Activated naive CD4-positive, alpha-beta T cell treated with anti-CD3 and anti-CD28 coated beads, Interleukin-2, amount 50 U/mL, for 24 hours (primary cell): Measurements from ENCODE around the gene JARID2.

ENCODE experiments used
- H3K27ac Mint-ChIP-seq: one replicate; pipeline ENCODE4 v1.8.0; 2021; ENCODE audit warnings: mild to moderate bottlenecking, mixed read lengths
- H3K27me3 Mint-ChIP-seq: one replicate; pipeline ENCODE4 v1.8.0; 2021; ENCODE audit warnings: mixed read lengths
- H3K36me3 Mint-ChIP-seq: one replicate; pipeline ENCODE4 v1.8.0; 2021; ENCODE audit warnings: mixed read lengths
- H3K4me1 Mint-ChIP-seq: one replicate; pipeline ENCODE4 v1.8.0; 2021; ENCODE audit warnings: mixed read lengths
- H3K4me3 Mint-ChIP-seq: one replicate; pipeline ENCODE4 v1.8.0; 2021; ENCODE audit warnings: mild to moderate bottlenecking, mixed read lengths
- H3K9me3 Mint-ChIP-seq: one replicate; pipeline ENCODE4 v1.8.0; 2021; ENCODE audit warnings: mixed read lengths

Gene JARID2

GRCh38 chr6:15508931-15509330 is 263.1 kb downstream of the JARID2 start:
- Mint-ChIP-seq H3K36me3 (peaks cover 10% of the 10 kb centered on the region), H3K27me3 (no peaks in the 10 kb centered on the region), H3K4me1 (peaks cover 4% of the 10 kb centered on the region), H3K4me3 (no peak overlapping the region), H3K27ac (peak overlapping the region; percentile 6), H3K9me3 (no peaks in the 10 kb centered on the region)

- no peaks in the 10 kb centered on the region for H3K9me3 Mint-ChIP-seq
- no peak overlapping the region for H3K4me3 Mint-ChIP-seq
- peaks cover 4% of the 10 kb centered on the region for H3K4me1 Mint-ChIP-seq
- peak overlapping the region; percentile 17 for H3K27ac Mint-ChIP-seq
- H3K36me3 Mint-ChIP-seq, result peaks cover 9% of the 10 kb centered on the region
- no peaks in the 10 kb centered on the region for H3K27me3 Mint-ChIP-seq
Observed at GRCh38 chr6:15509335-15509933, 263.6 kb downstream of the JARID2 start.

GRCh38 chr6:15510121-15510520 is 264.3 kb downstream of the JARID2 start:
- Mint-ChIP-seq H3K27ac (no peak overlapping the region), H3K4me1 (peaks cover 5% of the 10 kb centered on the region), H3K9me3 (no peaks in the 10 kb centered on the region), H3K4me3 (no peak overlapping the region), H3K27me3 (no peaks in the 10 kb centered on the region), H3K36me3 (peaks cover 9% of the 10 kb centered on the region)

- Mint-ChIP-seq H3K27ac (no peak overlapping the region), H3K9me3 (no peaks in the 10 kb centered on the region), H3K27me3 (no peaks in the 10 kb centered on the region), H3K4me1 (peaks cover 5% of the 10 kb centered on the region), H3K36me3 (peaks cover 9% of the 10 kb centered on the region), H3K4me3 (no peak overlapping the region)
Observed at GRCh38 chr6:15510536-15511247, 264.8 kb downstream of the JARID2 start.

- H3K27me3 Mint-ChIP-seq, result no peaks in the 10 kb centered on the region
Observed at GRCh38 chr6:15511248-15512125, 265.6 kb downstream of the JARID2 start.

GRCh38 chr6:15512126-15512525 is 266.3 kb downstream of the JARID2 start:
- Mint-ChIP-seq H3K4me3 (no peak overlapping the region), H3K27me3 (no peaks in the 10 kb centered on the region), H3K27ac (no peak overlapping the region), H3K4me1 (peaks cover 5% of the 10 kb centered on the region), H3K9me3 (no peaks in the 10 kb centered on the region), H3K36me3 (peaks cover 9% of the 10 kb centered on the region)

More at GRCh38 chr6:15511248-15512125, 265.6 kb downstream of the JARID2 start:
- Mint-ChIP-seq H3K9me3 (no peaks in the 10 kb centered on the region), H3K4me3 (no peak overlapping the region), H3K36me3 (peaks cover 9% of the 10 kb centered on the region), H3K27ac (no peak overlapping the region), H3K4me1 (peaks cover 5% of the 10 kb centered on the region)

- Mint-ChIP-seq H3K4me1 (peaks cover 5% of the 10 kb centered on the region), H3K27me3 (no peaks in the 10 kb centered on the region), H3K36me3 (peaks cover 9% of the 10 kb centered on the region), H3K4me3 (no peak overlapping the region), H3K27ac (no peak overlapping the region), H3K9me3 (no peaks in the 10 kb centered on the region)
Observed at GRCh38 chr6:15512721-15513120, 266.9 kb downstream of the JARID2 start.

- Mint-ChIP-seq H3K27me3 (no peaks in the 10 kb centered on the region), H3K9me3 (no peaks in the 10 kb centered on the region), H3K27ac (no peak overlapping the region), H3K4me1 (peaks cover 5% of the 10 kb centered on the region), H3K36me3 (peaks cover 9% of the 10 kb centered on the region), H3K4me3 (no peak overlapping the region)
Observed at GRCh38 chr6:15513131-15513771, 267.4 kb downstream of the JARID2 start.

GRCh38 chr6:15513801-15514711 is 268.2 kb downstream of the JARID2 start:
- Mint-ChIP-seq H3K9me3 (no peaks in the 10 kb centered on the region), H3K4me1 (peaks cover 5% of the 10 kb centered on the region), H3K27ac (peak overlapping the region; percentile 77), H3K27me3 (no peaks in the 10 kb centered on the region), H3K36me3 (peaks cover 12% of the 10 kb centered on the region), H3K4me3 (no peak overlapping the region)

GRCh38 chr6:15515226-15515625 is 269.4 kb downstream of the JARID2 start:
- H3K4me1 Mint-ChIP-seq, result peaks cover 5% of the 10 kb centered on the region
- H3K27me3 Mint-ChIP-seq, result no peaks in the 10 kb centered on the region
- peak overlapping the region; percentile 46 for H3K27ac Mint-ChIP-seq
- H3K9me3 Mint-ChIP-seq, result no peaks in the 10 kb centered on the region
- H3K4me3 Mint-ChIP-seq, result no peak overlapping the region
- peaks cover 15% of the 10 kb centered on the region for H3K36me3 Mint-ChIP-seq

- Mint-ChIP-seq H3K27me3 (no peaks in the 10 kb centered on the region), H3K4me3 (no peak overlapping the region), H3K4me1 (peaks cover 5% of the 10 kb centered on the region), H3K27ac (no peak overlapping the region), H3K9me3 (no peaks in the 10 kb centered on the region), H3K36me3 (peaks cover 18% of the 10 kb centered on the region)
Observed at GRCh38 chr6:15515660-15516375, 269.9 kb downstream of the JARID2 start.

- Mint-ChIP-seq H3K4me1 (peaks cover 5% of the 10 kb centered on the region), H3K36me3 (peaks cover 20% of the 10 kb centered on the region), H3K27ac (no peak overlapping the region), H3K4me3 (no peak overlapping the region), H3K27me3 (no peaks in the 10 kb centered on the region), H3K9me3 (no peaks in the 10 kb centered on the region)
Observed at GRCh38 chr6:15516378-15516777, 270.5 kb downstream of the JARID2 start.

GRCh38 chr6:15516923-15517560 is 271.2 kb downstream of the JARID2 start:
- Mint-ChIP-seq H3K36me3 (peaks cover 18% of the 10 kb centered on the region), H3K27me3 (no peaks in the 10 kb centered on the region), H3K4me1 (peaks cover 5% of the 10 kb centered on the region), H3K9me3 (no peaks in the 10 kb centered on the region), H3K4me3 (no peak overlapping the region), H3K27ac (no peak overlapping the region)

GRCh38 chr6:15517600-15517999 is 271.7 kb downstream of the JARID2 start:
- H3K4me1 Mint-ChIP-seq, result peaks cover 5% of the 10 kb centered on the region

More at GRCh38 chr6:15517600-15517999, 271.7 kb downstream of the JARID2 start:
- Mint-ChIP-seq H3K27ac (no peak overlapping the region), H3K9me3 (no peaks in the 10 kb centered on the region), H3K36me3 (peaks cover 17% of the 10 kb centered on the region), H3K27me3 (no peaks in the 10 kb centered on the region), H3K4me3 (no peak overlapping the region)
